GM21367 (cell line): Measurements from ENCODE around the gene RTP2.

Source experiments
- ATAC-seq: cut with Tn5 transposase; IDR thresholded peaks from one replicate; pipeline ENCODE4 v1.9.1; 2021; ENCODE audit not compliant: unreplicated experiment

The RTP2 gene

GRCh38 chr3:187739094-187739560, 36.8 kb upstream of the RTP2 start:
- no peak for ATAC-seq

GRCh38 chr3:187738331-187739093, 36.2 kb upstream of the RTP2 start:
- peak; percentile 62 for ATAC-seq

- ATAC-seq: no peak
Measured at GRCh38 chr3:187738071-187738330, 35.6 kb upstream of the RTP2 start.

GRCh38 chr3:187737368-187738070, 35.2 kb upstream of the RTP2 start:
- ATAC-seq: no peak

GRCh38 chr3:187737006-187737367, 34.6 kb upstream of the RTP2 start:
- no peak for ATAC-seq

GRCh38 chr3:187736418-187736871, 34.1 kb upstream of the RTP2 start:
- ATAC-seq: no peak

GRCh38 chr3:187735837-187736236, 33.5 kb upstream of the RTP2 start:
- ATAC-seq: no peak

GRCh38 chr3:187735383-187735782, 33.0 kb upstream of the RTP2 start:
- no peak for ATAC-seq

- ATAC-seq: no peak
Measured at GRCh38 chr3:187734841-187735240, 32.5 kb upstream of the RTP2 start.

- no peak for ATAC-seq
Measured at GRCh38 chr3:187733371-187733770, 31.0 kb upstream of the RTP2 start.

- ATAC-seq: no peak
Measured at GRCh38 chr3:187729598-187729997, 27.2 kb upstream of the RTP2 start.

GRCh38 chr3:187728940-187729583, 26.7 kb upstream of the RTP2 start:
- no peak for ATAC-seq

GRCh38 chr3:187728248-187728647, 25.9 kb upstream of the RTP2 start:
- no peak for ATAC-seq

GRCh38 chr3:187726564-187726963, 24.2 kb upstream of the RTP2 start:
- no peak for ATAC-seq

GRCh38 chr3:187725653-187726370, 23.5 kb upstream of the RTP2 start:
- ATAC-seq: no peak

- no peak for ATAC-seq
Measured at GRCh38 chr3:187725224-187725623, 22.9 kb upstream of the RTP2 start.

- no peak for ATAC-seq
Measured at GRCh38 chr3:187722206-187722612, 19.9 kb upstream of the RTP2 start.

GRCh38 chr3:187721055-187721454, 18.7 kb upstream of the RTP2 start:
- ATAC-seq: no peak

- ATAC-seq: no peak
Measured at GRCh38 chr3:187720337-187720670, 17.9 kb upstream of the RTP2 start.

- ATAC-seq: no peak
Measured at GRCh38 chr3:187719628-187720336, 17.4 kb upstream of the RTP2 start.

GRCh38 chr3:187718802-187719201, 16.4 kb upstream of the RTP2 start:
- ATAC-seq: no peak
